Stimulated activated naive CD8-positive, alpha-beta T cell treated with anti-CD3 and anti-CD28 coated beads, Interleukin-15, Interleukin-2, amounts not matched to agents 100 ng/mL and 50 ng/mL, for 24 hours (primary cell): ENCODE data around the gene SLBP.

Experiments
- H3K27ac Mint-ChIP-seq: one replicate; pipeline ENCODE4 v1.8.0; 2021; ENCODE audit warnings: mild to moderate bottlenecking, mixed read lengths
- H3K27me3 Mint-ChIP-seq: one replicate; pipeline ENCODE4 v1.8.0; 2021; ENCODE audit warnings: mixed read lengths
- H3K36me3 Mint-ChIP-seq: one replicate; pipeline ENCODE4 v1.8.0; 2021; ENCODE audit warnings: low read depth, mixed read lengths
- H3K4me1 Mint-ChIP-seq: one replicate; pipeline ENCODE4 v1.8.0; 2021; ENCODE audit warnings: low read depth, mixed read lengths
- H3K4me3 Mint-ChIP-seq: one replicate; pipeline ENCODE4 v1.8.0; 2021; ENCODE audit warnings: mild to moderate bottlenecking, mixed read lengths
- H3K9me3 Mint-ChIP-seq: one replicate; pipeline ENCODE4 v1.8.0; 2021; ENCODE audit warnings: mixed read lengths

SLBP gene

DNA sequence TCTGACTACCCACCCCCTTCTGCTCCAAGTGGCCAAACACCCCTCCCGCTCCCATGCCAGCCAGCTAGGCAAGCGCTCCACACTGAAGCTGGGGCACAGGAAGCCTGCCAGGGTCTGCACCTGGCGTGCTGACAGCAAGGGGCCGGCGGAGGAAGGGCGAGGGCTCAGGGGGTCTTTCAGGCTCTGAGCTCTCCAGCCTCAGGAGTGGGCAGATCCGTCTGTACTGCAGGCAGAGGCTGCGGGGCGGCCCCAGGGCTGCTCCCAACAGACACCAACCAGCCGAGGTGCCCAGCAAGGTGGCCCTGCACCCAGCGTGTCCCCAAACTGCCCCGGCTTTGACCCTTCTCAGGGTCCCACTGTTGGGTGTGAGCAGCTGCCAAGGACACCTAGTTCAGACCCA lies 42.8 kb downstream of the SLBP start:
- H3K4me1 Mint-ChIP-seq = no peaks in the 10 kb centered on the region
- no peak overlapping the region for H3K4me3 Mint-ChIP-seq
- H3K27me3 Mint-ChIP-seq = no peaks in the 10 kb centered on the region

DNA sequence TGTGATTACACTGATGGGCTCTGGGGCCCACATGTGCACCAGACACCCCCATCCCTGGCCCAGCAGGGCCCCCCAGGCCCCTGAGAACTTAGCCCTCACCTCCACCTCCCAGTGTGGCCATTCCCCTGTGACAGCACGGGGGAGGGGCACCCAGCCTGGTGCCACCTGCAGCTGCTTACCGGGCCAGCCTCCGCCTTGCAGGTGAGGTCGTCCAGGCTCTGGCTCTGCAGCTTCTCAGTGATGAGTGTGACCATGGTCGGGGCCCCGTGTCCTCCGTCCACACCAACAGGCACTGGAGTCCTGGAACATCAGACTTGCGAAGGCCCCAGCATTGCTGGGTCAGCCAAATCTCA lies 43.7 kb downstream of the SLBP start:
- Mint-ChIP-seq H3K9me3 (no peaks in the 10 kb centered on the region), H3K27ac (no peak overlapping the region), H3K4me3 (no peak overlapping the region), H3K36me3 (no peaks in the 10 kb centered on the region), H3K27me3 (no peaks in the 10 kb centered on the region), H3K4me1 (no peaks in the 10 kb centered on the region)

More for the DNA sequence above, 42.8 kb downstream of the SLBP start:
- H3K9me3 Mint-ChIP-seq = no peaks in the 10 kb centered on the region
- H3K36me3 Mint-ChIP-seq = no peaks in the 10 kb centered on the region
- no peak overlapping the region for H3K27ac Mint-ChIP-seq

DNA sequence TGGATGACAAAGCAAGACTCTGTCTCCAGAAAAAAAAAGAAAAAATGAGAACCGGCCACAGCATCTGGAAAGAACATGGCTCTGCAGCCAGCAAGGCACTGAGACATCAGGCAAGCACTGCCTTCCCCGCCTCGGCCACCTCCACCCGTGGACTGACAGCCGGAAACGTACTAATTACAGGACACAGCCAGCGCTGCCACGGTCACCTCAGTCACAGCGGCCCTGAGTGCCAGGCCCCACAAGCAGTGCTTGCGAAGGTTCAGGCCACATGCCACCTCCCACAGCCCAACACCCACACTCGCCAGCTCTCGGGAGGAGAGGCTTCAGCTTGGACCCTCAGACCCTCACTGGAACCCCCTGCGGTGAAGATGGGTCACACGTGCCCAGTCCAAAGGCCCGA lies 44.8 kb downstream of the SLBP start:
- H3K4me3 Mint-ChIP-seq = no peak overlapping the region
- H3K36me3 Mint-ChIP-seq = no peaks in the 10 kb centered on the region
- H3K27ac Mint-ChIP-seq = no peak overlapping the region
- H3K4me1 Mint-ChIP-seq = no peaks in the 10 kb centered on the region
- H3K9me3 Mint-ChIP-seq = no peaks in the 10 kb centered on the region
- H3K27me3 Mint-ChIP-seq = no peaks in the 10 kb centered on the region

DNA sequence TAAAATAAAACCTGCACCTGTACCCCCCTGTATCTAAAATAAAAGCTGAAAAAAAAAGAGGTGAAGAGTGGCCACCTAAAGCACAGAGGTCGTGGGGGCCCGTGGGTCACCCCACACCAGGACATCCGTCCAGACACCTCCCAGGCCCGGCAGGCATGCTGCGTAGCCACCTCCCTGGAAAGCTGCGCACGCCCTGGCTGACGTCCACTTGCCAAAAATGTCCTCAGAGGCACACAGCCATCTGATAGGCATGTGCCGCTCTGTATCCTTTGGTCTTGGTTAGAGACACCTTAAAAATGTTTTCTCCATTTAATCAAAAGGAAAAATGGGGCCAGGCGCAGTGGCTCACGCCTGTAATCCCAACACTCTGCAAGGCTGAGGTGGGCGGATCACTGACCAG lies 45.7 kb downstream of the SLBP start:
- H3K4me1 Mint-ChIP-seq = no peaks in the 10 kb centered on the region
- H3K4me3 Mint-ChIP-seq = no peak overlapping the region
- H3K9me3 Mint-ChIP-seq = no peaks in the 10 kb centered on the region
- H3K27ac Mint-ChIP-seq = no peak overlapping the region
- no peaks in the 10 kb centered on the region for H3K27me3 Mint-ChIP-seq
- no peaks in the 10 kb centered on the region for H3K36me3 Mint-ChIP-seq

DNA sequence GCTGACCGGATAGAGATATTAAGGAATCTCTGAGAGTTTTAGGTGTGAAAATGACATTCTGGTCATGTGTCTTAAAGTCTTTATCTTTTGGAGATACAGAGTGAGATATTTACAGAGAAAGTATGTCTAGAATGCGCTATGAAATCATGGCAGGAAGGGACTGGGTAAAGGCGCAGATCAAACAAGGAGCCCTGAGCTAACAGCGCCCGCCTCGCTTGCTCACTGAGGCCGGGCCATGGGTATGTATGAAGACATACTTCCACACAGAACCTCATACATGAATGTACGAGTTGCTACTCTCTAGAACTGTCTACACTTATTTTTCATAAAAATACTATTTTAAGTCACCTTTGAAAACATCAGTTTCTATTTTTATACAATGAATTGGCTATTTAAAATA lies 48.0 kb downstream of the SLBP start:
- H3K36me3 Mint-ChIP-seq = no peaks in the 10 kb centered on the region
- no peak overlapping the region for H3K27ac Mint-ChIP-seq
- no peaks in the 10 kb centered on the region for H3K9me3 Mint-ChIP-seq
- H3K4me1 Mint-ChIP-seq = no peaks in the 10 kb centered on the region
- H3K27me3 Mint-ChIP-seq = no peaks in the 10 kb centered on the region
- no peak overlapping the region for H3K4me3 Mint-ChIP-seq

DNA sequence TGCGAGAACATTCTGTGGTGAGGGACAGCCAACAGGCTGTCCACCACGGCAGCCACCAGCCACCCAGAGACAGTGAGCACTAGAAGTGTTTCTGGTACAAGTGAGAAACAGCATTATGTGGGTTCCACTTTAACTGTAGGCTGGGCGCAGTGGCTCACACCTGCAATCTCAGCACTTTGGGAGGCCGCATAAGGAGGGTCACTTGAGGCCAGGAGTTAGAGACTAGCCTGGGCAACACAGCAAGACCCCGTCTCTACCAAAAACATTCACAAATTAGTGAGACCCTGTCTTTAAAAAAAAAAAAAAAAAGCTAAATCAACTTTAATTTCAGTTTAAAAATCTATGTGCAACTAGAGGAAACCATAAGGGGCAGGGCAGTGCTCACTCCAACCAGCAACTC lies 48.6 kb downstream of the SLBP start:
- Mint-ChIP-seq H3K4me3 (no peak overlapping the region), H3K27ac (no peak overlapping the region), H3K27me3 (no peaks in the 10 kb centered on the region), H3K9me3 (no peaks in the 10 kb centered on the region), H3K4me1 (no peaks in the 10 kb centered on the region), H3K36me3 (no peaks in the 10 kb centered on the region)

DNA sequence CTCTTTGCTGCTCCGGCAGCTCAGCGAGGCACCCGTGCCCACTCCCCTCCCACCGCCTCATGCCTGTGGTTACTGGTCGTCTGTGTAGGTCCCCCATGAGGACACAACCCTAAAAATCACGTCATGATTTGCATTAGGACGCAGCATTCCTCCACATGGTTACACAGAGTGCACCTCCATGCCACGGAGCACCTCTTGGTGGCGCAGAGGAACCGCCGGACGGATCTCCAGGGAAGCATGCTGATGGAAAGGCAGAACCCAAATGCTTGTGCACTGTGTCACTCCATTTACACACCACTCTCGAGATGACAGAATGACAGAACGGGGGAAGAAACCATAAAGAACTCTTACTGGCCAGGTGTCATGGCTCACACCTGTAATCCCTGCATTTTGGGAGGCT lies 50.4 kb downstream of the SLBP start:
- Mint-ChIP-seq H3K4me3 (no peak overlapping the region), H3K9me3 (no peaks in the 10 kb centered on the region), H3K4me1 (no peaks in the 10 kb centered on the region), H3K27me3 (no peaks in the 10 kb centered on the region), H3K36me3 (no peaks in the 10 kb centered on the region), H3K27ac (no peak overlapping the region)

DNA sequence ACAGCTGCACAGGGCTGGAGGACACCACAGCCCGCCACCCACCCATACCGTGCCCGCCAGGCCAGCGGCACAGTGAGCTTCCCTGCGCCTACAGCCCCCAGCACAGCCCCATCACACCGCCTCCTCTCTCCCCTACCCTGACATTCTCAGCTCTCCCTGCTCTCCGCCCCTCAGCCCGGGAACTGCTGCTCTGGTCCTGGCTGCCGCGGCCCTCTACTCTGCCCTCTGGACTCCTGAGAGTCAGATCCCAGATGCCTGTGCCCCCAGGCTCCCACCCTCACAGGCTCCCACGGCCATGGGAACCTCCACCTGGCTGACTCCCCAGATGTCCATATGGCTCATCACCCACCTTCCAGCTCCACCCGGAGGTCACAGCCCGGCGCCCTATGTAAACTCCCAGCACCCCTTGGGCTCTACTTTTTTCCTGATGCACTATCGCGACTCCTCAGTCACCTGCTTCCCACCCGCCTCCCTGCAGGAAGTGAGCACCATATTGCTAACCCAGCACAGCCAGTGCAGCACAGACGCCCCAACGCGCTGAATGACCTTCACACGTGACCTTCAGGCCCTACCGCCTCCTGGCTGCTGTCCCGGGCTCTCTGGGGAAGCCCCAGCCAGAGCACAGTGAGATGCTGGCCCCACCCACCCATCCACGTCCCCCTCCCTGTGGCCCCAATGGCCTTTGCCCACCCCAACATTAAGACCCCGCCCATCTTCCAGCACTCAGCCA lies 51.0 kb downstream of the SLBP start:
- Mint-ChIP-seq H3K4me3 (no peak overlapping the region), H3K27ac (no peak overlapping the region), H3K36me3 (no peaks in the 10 kb centered on the region), H3K9me3 (no peaks in the 10 kb centered on the region), H3K4me1 (no peaks in the 10 kb centered on the region), H3K27me3 (no peaks in the 10 kb centered on the region)

DNA sequence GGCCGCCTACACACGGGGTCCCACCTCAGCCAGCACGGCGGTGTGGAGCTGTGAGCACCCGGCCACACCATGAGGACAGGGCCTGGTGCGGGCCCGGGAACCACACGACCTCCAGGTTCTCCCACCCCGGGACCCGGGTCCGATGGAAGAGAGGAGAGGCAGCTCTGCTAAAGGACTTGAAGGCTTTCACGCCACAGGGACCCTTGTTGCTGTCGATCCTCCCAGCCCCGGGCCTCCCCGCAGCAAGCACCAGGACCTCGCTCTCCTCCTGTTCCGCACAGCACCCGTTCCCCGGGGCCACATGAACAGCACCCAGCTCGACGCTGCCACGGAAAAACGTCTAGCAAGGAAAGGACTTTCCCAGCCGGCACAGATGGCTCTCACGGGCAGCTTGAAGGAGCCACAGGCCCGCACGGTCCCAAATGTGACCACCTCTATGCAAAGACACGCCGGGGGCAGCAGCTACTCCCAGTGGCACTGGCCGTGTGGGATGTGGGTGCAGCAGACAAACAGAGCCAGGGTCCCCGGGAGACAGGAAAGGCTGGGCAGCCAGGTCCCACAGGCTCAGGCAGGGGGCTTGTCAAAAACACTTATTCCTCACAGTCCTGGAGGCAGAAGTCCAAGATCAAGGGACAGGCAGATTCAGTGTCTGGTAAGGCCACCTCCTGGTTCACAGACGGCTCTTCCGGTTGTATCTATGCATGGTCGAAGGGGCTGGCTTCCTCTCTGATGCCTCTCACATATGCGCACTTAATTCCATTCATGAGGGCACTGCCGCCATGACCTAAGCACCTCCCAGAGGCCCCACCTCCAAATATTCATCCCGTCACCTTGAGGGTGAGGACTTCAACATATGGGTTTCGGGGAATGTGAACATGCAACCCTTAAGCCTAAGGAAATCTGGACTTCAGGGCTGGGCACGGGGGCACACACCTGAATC lies 52.7 kb downstream of the SLBP start:
- Mint-ChIP-seq H3K27me3 (no peaks in the 10 kb centered on the region), H3K4me3 (no peak overlapping the region), H3K36me3 (no peaks in the 10 kb centered on the region), H3K9me3 (no peaks in the 10 kb centered on the region), H3K27ac (no peak overlapping the region), H3K4me1 (no peaks in the 10 kb centered on the region)

DNA sequence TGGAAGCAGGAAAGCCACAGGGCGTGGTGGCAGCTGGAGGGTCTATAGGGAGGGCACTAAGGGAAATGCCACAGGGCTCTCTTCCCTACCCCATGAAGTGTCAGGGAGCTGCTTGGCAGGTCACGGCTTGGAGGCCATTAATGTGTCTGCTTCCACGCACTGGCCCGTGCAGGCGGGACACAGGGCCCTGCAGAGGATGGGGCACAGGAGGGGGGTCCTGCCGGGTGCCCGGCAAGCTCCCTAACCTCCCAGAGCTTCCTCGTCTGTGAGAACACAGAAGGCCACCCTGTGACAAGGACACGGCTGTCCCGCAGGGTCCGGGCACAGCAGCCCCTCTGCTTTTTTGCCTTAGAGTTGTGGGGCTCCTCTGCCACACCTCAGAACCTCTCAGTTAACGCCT lies 53.5 kb downstream of the SLBP start:
- H3K4me3 Mint-ChIP-seq = no peak overlapping the region
- H3K27me3 Mint-ChIP-seq = no peaks in the 10 kb centered on the region
- H3K4me1 Mint-ChIP-seq = no peaks in the 10 kb centered on the region

DNA sequence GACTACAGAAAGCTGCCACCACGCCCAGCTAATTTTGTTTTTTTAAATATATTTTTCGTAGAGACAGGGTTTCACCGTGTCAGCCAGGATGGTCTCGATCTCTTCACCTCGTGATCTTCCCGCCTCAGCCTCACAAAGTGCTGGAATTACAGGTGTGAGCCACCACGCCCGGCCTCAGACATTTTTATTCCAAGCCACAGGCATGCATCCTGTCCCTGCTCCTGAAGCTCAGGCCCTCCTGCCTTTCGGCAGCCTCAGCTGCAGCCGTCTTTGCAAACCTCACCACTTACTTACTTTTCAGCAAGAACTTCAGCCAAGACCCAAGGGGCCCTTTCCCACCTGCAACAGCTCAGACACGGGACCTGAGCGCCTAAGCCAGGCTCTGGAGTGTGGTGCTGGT lies 54.0 kb downstream of the SLBP start:
- no peaks in the 10 kb centered on the region for H3K36me3 Mint-ChIP-seq
- no peak overlapping the region for H3K27ac Mint-ChIP-seq
- no peaks in the 10 kb centered on the region for H3K27me3 Mint-ChIP-seq
- H3K9me3 Mint-ChIP-seq = no peaks in the 10 kb centered on the region
- no peaks in the 10 kb centered on the region for H3K4me1 Mint-ChIP-seq
- no peak overlapping the region for H3K4me3 Mint-ChIP-seq

More for the DNA sequence above, 53.5 kb downstream of the SLBP start:
- no peak overlapping the region for H3K27ac Mint-ChIP-seq
- H3K9me3 Mint-ChIP-seq = no peaks in the 10 kb centered on the region
- H3K36me3 Mint-ChIP-seq = no peaks in the 10 kb centered on the region

DNA sequence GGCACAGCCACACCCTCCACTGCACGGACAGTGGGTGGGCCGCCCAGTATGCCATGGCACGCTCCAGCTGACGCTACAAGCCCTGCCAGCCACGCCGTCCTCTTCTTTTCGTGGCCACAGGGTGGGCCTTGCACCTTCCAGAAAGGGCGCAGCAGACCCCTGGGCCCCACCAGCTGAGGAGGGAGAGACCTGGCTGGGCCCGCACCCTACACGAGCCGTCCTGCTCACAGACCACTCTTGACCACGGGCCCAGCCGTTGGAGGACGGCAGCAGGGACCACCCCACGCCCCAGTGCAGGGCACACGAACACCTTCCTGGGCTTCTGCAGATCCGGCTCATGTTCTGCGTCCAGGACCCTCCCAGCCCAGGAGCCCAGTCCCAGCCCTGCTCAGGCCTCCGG lies 55.1 kb downstream of the SLBP start:
- Mint-ChIP-seq H3K4me3 (no peak overlapping the region), H3K9me3 (no peaks in the 10 kb centered on the region), H3K27ac (no peak overlapping the region), H3K27me3 (no peaks in the 10 kb centered on the region), H3K36me3 (no peaks in the 10 kb centered on the region), H3K4me1 (no peaks in the 10 kb centered on the region)

DNA sequence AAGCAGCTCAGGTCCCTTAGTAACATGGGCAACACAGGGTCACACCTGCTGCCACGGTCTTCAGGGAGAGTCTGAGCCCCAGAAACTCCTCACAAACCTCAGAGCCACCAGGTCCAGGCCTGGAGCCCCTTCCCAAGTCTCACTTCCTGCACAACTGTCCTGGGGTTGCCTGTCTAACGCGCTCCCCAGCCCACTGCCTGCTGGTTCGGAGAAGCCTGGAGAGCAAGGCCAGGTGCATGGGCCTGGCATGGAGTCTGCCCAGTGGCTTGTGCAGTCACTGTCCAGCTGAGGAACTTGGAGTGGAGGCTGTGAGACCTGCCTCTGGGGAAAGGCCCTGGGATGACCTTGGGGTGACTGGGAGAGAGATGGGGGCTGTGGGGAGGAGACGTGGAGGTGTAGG lies 56.0 kb downstream of the SLBP start:
- H3K4me3 Mint-ChIP-seq = no peak overlapping the region
- no peaks in the 10 kb centered on the region for H3K36me3 Mint-ChIP-seq
- H3K4me1 Mint-ChIP-seq = no peaks in the 10 kb centered on the region
- no peak overlapping the region for H3K27ac Mint-ChIP-seq
- no peaks in the 10 kb centered on the region for H3K9me3 Mint-ChIP-seq
- H3K27me3 Mint-ChIP-seq = no peaks in the 10 kb centered on the region

DNA sequence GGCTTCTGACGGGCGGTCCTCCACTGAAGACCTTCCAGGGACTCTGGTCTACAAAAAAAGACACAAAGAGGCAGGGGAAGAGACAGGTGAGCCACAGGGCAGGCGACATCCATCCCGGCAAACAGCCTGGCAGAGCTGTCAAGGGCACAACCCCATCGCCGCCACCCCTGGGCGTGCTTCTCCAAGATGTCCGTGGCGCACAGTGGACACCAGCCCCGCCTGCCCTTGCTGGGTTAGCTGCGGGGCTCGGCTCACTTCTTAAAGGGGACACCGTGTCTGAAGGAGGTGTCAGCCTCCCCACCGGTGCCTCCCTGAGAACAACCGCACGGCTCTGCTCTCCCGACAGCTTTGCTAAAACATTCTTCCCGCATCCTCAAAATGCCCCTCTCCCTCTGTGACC lies 56.4 kb downstream of the SLBP start:
- Mint-ChIP-seq H3K4me1 (no peaks in the 10 kb centered on the region), H3K9me3 (no peaks in the 10 kb centered on the region), H3K36me3 (no peaks in the 10 kb centered on the region), H3K4me3 (no peak overlapping the region), H3K27ac (no peak overlapping the region), H3K27me3 (no peaks in the 10 kb centered on the region)

DNA sequence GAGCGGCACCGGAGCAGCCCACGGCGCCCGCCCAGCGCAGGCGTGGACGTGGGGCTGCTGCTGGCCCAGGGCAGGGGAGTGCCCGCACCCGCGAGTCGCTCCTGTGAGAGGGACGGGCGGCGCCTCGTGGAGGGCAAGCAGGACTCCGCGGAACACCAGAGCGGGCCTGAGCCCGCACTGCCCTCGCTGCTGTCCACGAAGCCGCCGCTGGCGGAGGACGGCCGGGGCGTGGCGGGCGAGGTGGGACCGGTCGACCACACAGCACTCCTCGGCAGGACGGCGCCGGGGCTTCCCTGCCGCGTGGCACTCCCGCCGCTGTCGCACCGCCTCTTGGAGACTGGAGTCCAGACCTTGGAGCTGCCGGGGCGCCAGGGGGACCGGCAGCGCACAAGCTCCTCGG lies 57.0 kb downstream of the SLBP start:
- no peak overlapping the region for H3K4me3 Mint-ChIP-seq
- H3K27me3 Mint-ChIP-seq = no peaks in the 10 kb centered on the region
- no peaks in the 10 kb centered on the region for H3K9me3 Mint-ChIP-seq
- H3K27ac Mint-ChIP-seq = no peak overlapping the region
- no peaks in the 10 kb centered on the region for H3K4me1 Mint-ChIP-seq
- H3K36me3 Mint-ChIP-seq = no peaks in the 10 kb centered on the region
